Measurements from ENCODE around the gene ACTN4.

ACTN4 gene

DNA sequence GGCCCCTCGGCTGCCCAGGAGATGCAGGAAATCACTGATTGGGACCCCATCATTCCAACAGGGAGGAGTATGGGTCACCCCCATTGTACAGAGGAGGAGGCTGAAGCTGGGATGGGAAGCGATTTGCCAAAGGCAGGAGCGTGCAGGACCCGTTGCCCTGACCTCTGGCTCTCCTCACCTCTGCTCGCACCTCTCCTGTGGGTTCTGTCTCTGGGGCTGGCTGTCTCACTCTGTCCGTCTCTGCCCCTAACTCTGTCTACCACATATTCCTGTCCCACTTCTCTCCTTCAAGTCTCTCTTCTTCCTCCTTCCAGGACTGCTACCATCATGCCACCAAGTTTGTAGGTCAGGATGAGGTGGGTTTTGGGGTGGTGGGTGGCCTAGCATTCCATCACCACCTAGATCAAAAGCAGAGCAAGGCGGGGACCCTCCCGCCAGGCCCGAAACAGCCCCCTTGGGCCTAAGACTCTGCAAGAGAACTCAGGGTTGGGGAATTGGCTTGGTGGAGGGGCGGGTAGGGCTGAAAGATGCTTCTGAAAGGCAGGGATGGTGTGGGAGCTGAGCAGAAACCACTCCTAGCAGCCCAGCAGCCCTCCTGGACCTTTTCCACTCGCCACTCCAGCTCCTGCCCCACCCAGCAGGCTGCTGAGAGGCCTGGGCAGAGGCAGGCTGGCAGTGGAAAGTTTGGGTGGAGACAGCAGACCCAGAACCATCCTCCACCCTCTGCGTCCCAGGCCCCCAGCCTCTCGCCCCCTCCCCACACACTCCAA is 126.9 kb downstream of the ACTN4 start:
- DNase-seq = no peak

DNA sequence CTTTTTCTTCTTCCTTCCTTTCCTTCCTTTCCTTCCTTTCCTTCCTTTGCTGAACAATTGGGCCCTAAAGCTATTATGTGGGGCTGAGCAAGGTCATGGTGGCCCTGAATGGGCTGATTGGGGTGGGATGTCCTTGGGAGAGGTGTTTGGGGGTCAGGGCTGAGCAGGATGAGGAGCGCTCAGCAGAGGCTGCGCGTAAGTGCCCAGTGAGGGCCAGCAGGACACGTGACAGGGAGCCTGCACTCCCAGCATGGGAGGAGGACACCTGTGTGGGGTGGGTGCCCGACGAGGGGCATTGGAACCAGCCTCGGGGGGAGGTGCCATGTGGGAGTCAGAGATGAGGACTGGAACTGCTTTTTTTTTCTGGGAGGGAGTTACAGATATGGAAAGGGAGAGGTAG is 131.3 kb downstream of the ACTN4 start:
- DNase-seq = no peak

- no peak for DNase-seq
These were observed 133.0 kb downstream of the ACTN4 start for GRCh38 chr19:38780443-38780842.

DNA sequence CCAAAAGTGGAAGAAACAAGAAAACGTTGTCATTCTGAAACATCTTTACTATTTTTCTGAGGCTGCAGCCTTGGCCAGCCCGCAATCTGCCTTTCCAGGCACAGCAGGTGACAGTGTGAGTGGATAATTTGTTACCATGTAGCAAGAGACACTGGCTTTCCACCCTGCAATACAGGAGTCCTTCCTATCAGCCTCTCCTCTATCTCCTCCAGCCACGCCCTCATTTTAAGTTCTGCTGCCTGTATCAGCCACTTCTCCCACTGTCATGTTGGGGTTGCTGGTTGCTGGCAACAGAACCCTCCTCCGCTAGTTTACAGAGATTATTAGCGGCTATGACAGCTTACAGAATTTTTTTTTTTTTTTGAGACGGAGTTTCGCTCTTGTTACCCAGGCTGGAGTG is 133.6 kb downstream of the ACTN4 start:
- DNase-seq = no peak
